ENCODE measurements around the gene FLVCR2. TPM values are rescaled to one million over a fixed set of nuclear protein-coding genes. Genes with fewer than 3 reads are reported as not detected.

FLVCR2 gene
- total RNA-seq, 1 donor from 2014 or later: 6.9 TPM

DNA sequence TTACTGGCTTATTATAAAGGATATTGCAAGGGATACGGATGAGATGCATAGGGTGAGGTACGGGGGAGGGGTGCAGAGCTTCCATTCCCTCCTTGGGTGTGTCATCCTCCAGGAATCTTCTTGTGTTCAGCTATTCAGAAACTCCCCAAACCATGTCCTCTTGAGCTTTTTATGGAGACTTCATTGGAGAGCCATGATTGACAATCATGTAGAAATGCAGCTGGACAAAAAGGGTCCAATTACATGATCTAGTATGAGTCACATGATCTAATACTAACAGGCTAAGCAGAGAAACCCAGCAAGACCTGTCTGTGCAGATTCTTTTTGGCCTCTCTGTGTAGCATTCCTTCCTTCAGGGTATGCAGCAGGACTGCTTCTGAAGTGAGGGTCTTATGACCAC lies 23.9 kb upstream of the FLVCR2 start:
- no peak for DNase-seq

DNA sequence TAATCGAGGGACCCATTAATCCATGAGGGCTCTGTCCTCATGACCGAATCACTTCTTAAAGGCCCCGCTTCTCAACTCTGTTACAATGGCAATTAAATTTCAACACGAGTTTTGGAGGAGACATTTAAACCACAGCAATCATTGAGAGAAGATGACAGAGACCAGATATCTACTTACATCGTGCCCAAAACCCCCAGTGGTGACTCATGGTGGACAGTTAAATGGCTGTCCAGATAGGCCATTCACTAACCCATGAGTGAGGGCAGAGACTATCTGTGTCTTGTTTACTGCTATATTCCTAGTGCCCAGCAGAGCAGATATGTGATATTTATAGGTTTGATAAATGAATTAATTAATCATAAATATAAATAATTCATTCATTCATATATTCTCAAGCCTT lies 20.0 kb upstream of the FLVCR2 start:
- DNase-seq: no peak

DNA sequence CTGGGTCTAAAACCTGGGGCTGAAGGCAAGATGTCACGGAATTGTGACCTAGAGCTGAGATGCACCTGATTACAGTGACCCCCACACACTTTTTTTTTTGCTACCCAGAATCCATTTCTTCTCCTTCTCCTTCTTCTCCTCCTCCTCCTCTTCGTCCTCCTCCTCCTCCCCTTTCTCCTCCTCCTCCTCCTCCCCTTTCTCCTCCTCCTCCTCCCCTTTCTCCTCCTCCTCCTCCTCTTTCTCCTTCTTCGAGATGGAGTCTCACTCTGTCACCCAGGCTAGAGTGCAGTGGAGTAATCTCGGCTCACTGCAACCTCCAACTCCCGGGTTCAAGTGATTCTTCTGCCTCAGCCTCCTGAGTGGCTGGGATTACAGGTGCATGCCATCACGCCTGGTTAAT lies 19.4 kb upstream of the FLVCR2 start:
- DNase-seq: no peak

DNA sequence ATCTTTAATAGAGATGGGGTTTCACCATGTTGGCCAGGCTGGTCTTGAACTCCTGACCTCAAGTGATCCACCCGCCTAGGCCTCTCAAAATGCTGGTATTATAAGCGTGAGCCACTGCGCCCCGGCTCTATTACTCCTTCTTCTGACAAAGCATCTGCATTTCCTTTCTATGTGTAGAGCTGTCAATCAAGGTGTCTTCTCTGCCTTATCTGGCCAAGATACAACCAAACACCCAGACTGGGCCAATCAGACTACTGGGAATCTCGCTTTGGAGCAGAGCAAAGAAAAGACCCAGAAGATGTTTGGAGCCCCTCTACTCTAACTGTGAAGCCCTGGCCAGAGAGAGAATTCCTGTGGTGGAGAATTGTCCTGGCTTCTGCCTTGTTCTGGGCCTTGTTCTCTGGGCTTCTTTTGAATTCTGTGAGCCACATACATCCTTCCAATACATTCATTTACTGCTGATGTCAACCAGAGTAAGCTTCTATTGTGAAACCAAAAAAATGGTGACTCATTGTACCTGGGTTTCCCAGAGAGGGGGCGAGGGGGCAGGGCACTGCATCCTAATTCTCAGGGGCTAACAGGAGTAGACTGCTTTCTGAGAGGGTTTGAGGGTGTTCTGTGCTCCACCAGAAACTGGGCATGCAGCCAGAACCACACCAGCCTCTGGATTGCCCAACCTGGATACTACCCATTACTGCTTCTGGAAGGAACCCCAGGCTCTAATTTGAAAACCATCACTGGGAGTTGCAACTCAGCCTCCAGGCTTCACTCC lies 18.8 kb upstream of the FLVCR2 start:
- DNase-seq: no peak

- peak; percentile 82 for DNase-seq
Observed at GRCh38 chr14:75561013-75561432, 17.4 kb upstream of the FLVCR2 start.

GRCh38 chr14:75562089-75562488 lies 16.3 kb upstream of the FLVCR2 start:
- no peak for DNase-seq

DNA sequence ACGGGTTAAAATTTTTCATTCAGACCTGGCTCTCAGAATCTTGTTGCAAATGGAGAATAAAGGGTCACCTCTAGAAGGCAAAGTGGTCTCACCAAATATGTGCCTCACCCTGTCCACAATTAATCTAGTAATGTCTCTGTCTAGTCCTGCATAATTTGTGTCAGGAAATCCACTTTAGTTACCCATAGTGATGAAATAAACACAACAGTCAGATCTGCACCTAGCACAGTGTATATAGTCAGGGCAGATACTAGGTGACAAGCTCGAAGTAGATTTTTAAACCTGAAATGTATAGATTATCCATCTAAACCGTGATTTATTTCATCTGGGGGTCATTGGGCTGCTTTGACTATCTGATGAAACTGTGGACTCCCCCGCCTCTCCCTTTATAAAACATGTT lies 15.9 kb upstream of the FLVCR2 start:
- DNase-seq: no peak

DNA sequence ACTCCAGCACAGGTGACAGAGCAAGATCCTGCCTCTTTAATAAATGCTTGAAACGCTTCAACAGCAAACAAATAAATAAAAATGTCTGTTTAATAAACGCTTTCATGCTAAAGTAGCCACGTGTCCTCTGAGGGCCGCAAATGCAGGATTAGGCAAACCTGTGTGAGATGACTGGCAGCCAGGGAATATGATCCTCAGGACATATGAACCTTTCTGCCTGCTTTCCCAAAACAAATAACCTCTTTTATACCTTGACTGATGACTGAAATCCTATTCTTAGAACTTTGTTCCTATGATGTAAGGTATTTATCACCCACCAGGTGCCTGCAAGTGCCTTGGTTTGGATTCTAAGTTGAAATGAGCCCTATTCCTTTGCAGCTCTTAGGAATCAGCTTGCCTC lies 14.5 kb upstream of the FLVCR2 start:
- DNase-seq: no peak

DNA sequence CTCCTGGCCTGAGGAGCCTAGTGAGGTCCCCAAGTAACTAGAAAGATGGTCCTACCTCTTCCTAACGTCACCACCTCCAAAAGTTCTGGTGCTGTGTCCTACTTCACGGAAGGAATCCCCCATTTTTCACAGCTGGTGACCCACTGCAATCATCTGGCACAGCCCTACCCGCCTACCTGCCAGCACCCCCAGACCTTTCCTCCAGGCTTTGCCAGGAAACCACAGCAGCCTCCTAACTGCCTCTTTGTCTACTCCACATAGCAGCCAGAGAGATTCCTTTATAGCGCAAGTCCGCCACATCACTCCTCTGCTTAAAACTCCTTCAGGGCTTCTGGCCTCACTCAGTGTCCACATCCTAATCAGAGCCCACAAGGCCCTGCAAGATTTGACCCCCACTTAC lies 13.4 kb upstream of the FLVCR2 start:
- no peak for DNase-seq

DNA sequence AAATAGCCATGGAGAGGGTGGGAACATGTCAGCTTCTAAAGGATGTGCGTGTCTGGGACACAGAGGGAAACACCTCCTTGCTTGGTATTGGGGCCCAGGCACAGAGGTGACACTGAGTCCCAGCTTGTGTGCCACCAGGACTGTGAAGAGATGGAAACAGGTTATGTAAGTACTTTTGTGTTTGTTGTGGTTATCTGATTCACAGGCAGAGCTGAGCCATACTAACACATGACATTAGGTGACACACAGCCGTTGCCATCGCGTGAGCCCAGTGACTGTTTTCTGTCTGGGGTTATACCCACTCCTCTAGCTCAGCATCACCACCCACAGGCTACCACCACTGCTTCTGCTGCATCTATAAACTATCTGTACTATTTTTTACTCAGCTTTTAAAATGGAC lies 12.1 kb upstream of the FLVCR2 start:
- no peak for DNase-seq

DNA sequence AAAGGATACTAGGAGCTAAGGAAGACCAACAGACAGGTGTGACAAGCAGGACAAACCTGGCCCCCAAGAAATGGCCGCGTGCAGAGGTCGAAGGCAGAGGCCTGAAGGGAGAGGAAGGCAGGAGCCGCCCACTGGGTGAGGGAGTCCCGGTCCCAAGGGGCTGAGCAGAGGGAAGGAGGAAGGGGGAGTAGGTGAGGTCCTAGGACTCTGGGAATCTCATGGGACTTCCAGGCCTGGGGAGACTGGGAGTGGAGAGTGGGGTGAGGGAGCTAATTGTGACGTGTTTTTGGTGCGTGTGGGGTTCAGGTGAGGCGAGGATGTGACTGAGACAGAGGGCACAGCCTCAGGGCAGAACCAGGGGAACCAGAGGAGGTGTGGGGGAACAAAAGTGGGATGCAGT lies 11.7 kb upstream of the FLVCR2 start:
- DNase-seq: no peak

DNA sequence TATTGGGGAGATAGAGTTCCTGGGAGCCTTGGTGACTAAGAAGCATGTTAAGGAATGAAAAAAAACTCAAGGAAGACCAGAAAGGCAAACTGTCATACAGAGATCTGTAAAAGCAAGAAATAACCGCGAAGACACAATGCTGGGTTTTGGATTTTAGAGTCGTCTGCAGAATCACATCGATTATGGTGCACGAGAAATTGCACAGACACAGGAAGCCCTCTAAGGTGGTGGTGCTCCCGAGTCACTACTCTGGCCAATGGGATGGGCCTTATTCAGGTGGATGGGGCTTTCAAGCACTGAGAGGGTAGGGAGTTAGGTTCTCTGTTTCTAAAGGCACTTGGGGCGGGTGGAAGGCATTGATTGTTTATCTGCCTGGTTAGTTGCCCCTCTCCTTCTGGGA lies 10.3 kb upstream of the FLVCR2 start:
- no peak for DNase-seq

DNA sequence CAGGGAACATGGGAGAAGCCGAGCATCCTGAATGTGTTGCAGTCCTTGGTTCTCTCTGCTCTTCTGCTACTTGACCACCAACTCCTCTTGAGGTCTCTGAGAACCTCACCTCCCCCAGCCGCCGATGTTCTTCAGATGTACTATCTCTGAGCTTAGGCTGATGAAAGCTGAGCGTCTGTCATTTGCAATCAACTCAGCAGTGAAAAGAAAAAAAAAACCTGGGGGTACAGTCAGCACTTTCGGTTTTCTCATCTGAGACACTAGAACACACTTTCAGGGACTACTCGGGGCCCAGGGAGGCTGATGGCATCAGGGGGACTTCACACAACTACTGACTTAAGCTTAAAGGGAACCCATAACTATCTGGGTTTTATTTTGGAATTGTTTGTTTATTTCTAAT lies 9.6 kb upstream of the FLVCR2 start:
- no peak for DNase-seq

DNA sequence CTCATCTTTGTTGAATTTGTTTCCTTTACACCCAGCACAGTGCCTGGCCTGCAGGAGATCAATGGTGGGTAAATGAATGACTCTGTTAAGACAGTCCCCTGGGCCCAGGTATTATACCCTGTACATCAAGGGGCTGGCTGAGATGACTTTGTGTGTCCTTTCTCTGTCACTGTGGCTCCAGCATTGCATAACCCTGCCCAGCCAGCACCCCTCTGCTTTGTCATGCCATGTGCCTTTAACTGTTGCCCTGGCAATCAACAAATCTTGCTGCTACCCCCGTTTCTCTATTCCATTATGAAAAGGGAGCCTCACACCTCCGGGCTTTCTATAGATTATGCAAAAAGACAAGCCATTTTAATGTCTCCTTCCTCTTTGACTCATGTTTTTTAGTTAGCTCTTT lies 7.6 kb upstream of the FLVCR2 start:
- DNase-seq: no peak

- DNase-seq: no peak
Observed at GRCh38 chr14:75572104-75572503, 6.3 kb upstream of the FLVCR2 start.

- DNase-seq: no peak
Observed at GRCh38 chr14:75577090-75577489, 1.3 kb upstream of the FLVCR2 start.

GRCh38 chr14:75577729-75578101 lies 705 bp upstream of the FLVCR2 start:
- peak; percentile 89 for DNase-seq

DNA sequence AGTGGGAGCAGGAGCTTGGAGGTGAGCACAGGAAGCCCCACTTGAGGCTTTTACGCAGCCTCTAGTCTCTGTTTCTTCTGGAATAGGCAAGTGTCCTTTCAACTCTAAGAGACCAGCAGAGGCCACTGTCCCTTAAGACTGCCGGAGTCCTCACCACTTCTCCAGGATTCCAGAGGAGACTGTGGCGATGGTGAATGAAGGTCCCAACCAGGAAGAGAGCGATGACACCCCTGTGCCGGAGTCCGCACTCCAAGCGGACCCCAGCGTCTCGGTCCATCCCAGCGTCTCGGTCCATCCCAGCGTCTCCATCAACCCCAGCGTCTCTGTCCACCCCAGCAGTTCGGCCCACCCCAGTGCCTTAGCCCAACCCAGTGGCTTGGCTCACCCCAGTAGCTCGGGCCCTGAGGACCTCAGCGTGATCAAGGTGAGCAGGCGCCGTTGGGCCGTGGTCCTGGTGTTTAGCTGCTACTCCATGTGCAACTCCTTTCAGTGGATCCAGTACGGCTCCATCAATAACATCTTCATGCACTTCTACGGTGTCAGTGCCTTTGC lies 442 bp downstream of the FLVCR2 start:
- peak; percentile 58 for DNase-seq

DNA sequence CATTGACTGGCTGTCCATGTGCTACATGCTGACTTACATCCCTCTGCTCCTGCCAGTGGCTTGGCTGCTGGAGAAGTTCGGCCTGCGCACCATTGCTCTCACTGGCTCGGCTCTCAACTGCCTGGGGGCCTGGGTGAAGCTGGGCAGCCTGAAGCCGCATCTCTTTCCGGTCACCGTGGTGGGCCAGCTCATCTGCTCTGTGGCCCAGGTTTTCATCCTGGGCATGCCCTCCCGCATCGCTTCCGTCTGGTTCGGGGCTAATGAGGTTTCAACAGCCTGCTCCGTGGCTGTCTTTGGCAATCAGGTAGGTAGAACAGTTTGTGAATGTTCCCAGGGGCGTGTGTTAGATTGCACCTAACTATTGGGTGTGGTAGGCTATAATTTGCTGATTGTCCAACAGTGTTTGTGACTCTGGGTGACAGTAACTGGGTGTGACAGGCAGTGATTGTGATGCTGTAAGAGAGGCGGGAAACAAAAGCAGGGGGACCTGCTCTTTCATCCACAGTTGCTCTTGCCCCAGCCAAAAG lies 981 bp downstream of the FLVCR2 start:
- no peak for DNase-seq

GRCh38 chr14:75579882-75580281 lies 1.5 kb downstream of the FLVCR2 start:
- DNase-seq: peak; percentile 17

DNA sequence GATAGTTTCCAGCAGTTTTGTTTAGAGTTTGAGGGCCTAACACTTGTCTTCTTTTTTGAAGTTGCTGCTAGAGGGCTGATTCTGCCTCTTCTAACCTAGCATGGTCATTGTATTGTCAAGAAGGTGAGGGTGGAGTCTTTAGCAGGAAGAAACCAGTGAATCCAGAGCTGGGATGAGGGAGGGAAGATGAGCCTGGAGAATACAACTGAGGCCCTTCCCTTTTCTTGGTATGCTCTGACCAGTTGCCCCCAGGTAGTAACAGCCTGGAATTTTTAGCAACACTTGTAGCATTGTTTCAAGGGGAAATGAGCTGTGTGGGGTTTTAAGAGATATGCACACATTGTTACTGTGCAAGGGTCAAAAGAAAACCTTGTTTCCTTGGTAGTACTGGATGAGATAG lies 9.0 kb downstream of the FLVCR2 start:
- DNase-seq: no peak

- DNase-seq: no peak
Observed at GRCh38 chr14:75589931-75590330, 11.5 kb downstream of the FLVCR2 start.

DNA sequence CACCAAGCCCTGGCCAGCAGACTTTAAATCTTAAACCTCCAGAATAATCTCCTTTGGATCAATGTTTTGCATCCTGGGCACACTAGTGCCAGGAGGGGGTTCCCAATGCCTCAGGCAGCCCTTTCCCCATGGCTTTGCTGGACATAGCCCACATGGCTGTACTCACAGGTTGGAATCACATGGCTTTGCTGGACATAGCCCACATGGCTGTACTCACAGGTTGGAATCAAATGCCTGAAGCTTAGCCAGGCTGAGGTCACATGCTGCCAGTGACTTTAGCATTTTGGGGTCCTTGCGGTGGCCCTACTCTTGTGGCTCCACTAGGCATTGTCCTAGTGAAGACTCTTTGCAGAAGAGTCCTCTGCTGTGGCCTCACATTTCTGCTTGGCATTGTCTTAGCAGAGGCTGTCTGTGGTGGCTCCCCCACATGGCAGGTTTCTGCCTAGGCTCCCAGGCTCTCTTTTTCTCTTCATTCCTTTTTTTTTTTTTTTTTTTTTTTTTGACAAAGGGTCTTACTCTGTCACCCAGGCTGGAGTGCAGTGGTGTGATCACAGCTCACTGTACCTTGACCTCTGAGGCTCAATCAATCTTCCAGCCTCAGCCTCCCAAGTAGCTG lies 13.0 kb downstream of the FLVCR2 start:
- DNase-seq: no peak

All from tongue (tissue), 2 donors.